ENCODE data around the gene CALCA.

CALCA gene

DNA sequence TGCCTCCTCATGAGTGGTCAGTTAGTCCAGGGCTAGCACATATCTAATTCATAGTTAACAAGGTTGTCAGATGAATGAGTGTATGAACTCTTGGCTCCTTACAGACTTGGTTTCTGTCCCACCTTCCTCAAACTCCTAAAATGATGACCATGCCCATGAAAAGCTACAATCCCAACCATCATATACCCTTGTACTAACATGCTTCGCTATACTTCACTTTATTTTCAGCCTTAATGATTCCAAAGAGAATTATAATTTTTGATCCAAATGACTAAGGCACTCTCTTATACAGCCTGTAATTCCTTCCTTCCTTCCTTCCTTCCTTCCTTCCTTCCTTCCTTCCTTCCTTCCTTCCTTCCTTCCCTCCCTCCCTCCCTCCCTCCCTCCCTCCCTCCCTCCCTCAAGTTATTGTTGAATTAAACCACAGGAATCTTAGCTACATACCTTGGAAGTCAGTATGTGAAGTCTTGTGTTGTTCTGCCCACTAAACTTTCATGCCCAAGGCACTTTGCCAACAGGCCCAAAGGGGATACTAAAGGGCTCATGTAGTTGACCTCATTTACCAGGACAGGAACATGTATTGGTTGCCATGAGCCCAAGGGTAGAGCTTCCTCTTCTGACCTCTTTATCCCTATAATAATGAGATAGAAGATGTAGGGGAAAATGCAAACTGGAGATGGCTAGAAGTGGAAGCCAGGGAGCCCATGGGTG lies 37.4 kb downstream of the CALCA start:
- TF ChIP-seq EZH2phosphoT487 (IDR thresholded peaks at IDR 0.05; ENCODE audit: low read depth), result no peak
- TF ChIP-seq CTCF (IDR thresholded peaks at IDR 0.05; ENCODE audit: low read depth, low read length), result no peak
- Histone ChIP-seq H3K4me3 (ENCODE audit: low read length) (no peak overlapping the region), H3K4me2 (ENCODE audit: low read length) (no peak overlapping the region), H4K20me1 (ENCODE audit: insufficient read depth, low read length) (no peaks in the 10 kb centered on the region), H3K79me2 (ENCODE audit: low read length) (no peaks in the 10 kb centered on the region), H3K9ac (ENCODE audit: low read length) (no peak overlapping the region), H3K4me1 (ENCODE audit: low read length) (no peaks in the 10 kb centered on the region), H3K27me3 (ENCODE audit: low read depth, low read length) (peaks cover 7% of the 10 kb centered on the region; the same call in 1 of the 2 replicates), H2AFZ (ENCODE audit: low read depth, low read length) (no peak overlapping the region), H3K27ac (ENCODE audit: low read length) (no peak overlapping the region), H3K9me3 (ENCODE audit: insufficient read depth, low read length) (no peaks in the 10 kb centered on the region), H3K36me3 (replicated peaks; ENCODE audit: low read depth, low read length) (no peaks in the 10 kb centered on the region)

- no peaks in the 10 kb centered on the region for H3K9me3 ChIP-seq (ENCODE audit: insufficient read depth, low read length)
- no peak for TF ChIP-seq EZH2phosphoT487 (IDR thresholded peaks at IDR 0.05; ENCODE audit: low read depth)
- TF ChIP-seq CTCF (IDR thresholded peaks at IDR 0.05; ENCODE audit: low read depth, low read length), result no peak
- no peak overlapping the region for H3K4me2 ChIP-seq (ENCODE audit: low read length)
- no peaks in the 10 kb centered on the region for H3K4me1 ChIP-seq (ENCODE audit: low read length)
- H3K9ac ChIP-seq (ENCODE audit: low read length), result no peak overlapping the region
- H3K27me3 ChIP-seq (ENCODE audit: low read depth, low read length), result peaks cover 7% of the 10 kb centered on the region; the same call in 1 of the 2 replicates
- H3K27ac ChIP-seq (ENCODE audit: low read length), result no peak overlapping the region
- H4K20me1 ChIP-seq (ENCODE audit: insufficient read depth, low read length), result no peaks in the 10 kb centered on the region
- H3K79me2 ChIP-seq (ENCODE audit: low read length), result no peaks in the 10 kb centered on the region
- H3K36me3 ChIP-seq (replicated peaks; ENCODE audit: low read depth, low read length), result no peaks in the 10 kb centered on the region
- no peak overlapping the region for H2AFZ ChIP-seq (ENCODE audit: low read depth, low read length)
- H3K4me3 ChIP-seq (ENCODE audit: low read length), result no peak overlapping the region
These were observed 39.7 kb downstream of the CALCA start for GRCh38 chr11:14932447-14932846.

DNA sequence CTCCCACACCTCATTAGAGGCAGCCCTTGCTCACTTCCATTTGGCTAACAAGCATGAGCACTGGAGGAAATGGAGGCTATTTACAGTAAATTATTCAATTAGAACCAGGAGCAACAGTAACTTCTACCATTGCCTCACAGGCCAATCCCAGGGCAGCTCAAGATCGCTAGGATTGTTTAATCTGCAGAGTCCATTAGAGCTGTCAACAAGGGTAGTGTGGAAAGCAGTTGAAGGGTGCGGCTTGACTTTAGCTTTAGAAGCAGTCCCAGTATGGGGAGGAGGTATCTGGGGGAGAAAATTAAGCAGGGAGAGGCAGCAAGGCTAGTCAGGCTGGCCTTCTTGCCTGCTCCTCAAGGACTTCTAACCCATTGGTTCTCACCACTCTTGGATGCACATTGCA lies 41.8 kb downstream of the CALCA start:
- H3K4me2 ChIP-seq (ENCODE audit: low read length), result no peak overlapping the region
- H2AFZ ChIP-seq (ENCODE audit: low read depth, low read length), result no peak overlapping the region
- peaks cover 7% of the 10 kb centered on the region; the same call in 1 of the 2 replicates for H3K27me3 ChIP-seq (ENCODE audit: low read depth, low read length)
- no peaks in the 10 kb centered on the region for H3K4me1 ChIP-seq (ENCODE audit: low read length)
- H3K36me3 ChIP-seq (replicated peaks; ENCODE audit: low read depth, low read length), result no peaks in the 10 kb centered on the region
- H3K9ac ChIP-seq (ENCODE audit: low read length), result no peak overlapping the region
- H3K79me2 ChIP-seq (ENCODE audit: low read length), result no peaks in the 10 kb centered on the region
- no peaks in the 10 kb centered on the region for H4K20me1 ChIP-seq (ENCODE audit: insufficient read depth, low read length)
- no peak overlapping the region for H3K4me3 ChIP-seq (ENCODE audit: low read length)
- H3K9me3 ChIP-seq (ENCODE audit: insufficient read depth, low read length), result no peaks in the 10 kb centered on the region
- no peak overlapping the region for H3K27ac ChIP-seq (ENCODE audit: low read length)
- TF ChIP-seq CTCF (IDR thresholded peaks at IDR 0.05; ENCODE audit: low read depth, low read length) (no peak), EZH2phosphoT487 (IDR thresholded peaks at IDR 0.05; ENCODE audit: low read depth) (no peak)

DNA sequence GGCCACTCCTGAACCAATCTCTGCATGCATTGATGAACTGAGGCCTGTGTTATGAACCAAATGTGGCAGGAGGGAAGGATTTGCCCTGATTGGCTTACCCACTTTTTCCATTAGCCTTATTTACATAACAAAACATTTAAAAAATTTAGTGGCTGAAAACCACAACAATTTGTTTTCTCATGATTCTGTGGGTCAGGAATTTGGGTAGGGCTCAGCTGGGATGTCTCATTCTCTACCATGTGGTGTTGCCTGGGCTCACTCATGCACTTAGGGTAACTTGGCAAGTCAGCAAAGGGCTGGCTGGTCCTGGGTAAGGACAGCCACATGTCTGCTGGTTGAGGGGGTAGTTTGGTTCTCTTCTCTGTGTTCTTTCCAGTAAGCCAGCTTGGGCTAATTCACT lies 45.0 kb downstream of the CALCA start:
- no peaks in the 10 kb centered on the region; the same call in 1 of the 2 replicates for H4K20me1 ChIP-seq (ENCODE audit: insufficient read depth, low read length)
- H3K27ac ChIP-seq (ENCODE audit: low read length), result no peak overlapping the region
- H3K9ac ChIP-seq (ENCODE audit: low read length), result no peak overlapping the region
- no peak overlapping the region for H3K4me2 ChIP-seq (ENCODE audit: low read length)
- TF ChIP-seq CTCF (IDR thresholded peaks at IDR 0.05; ENCODE audit: low read depth, low read length) (no peak), EZH2phosphoT487 (IDR thresholded peaks at IDR 0.05; ENCODE audit: low read depth) (no peak)
- no peak overlapping the region for H2AFZ ChIP-seq (ENCODE audit: low read depth, low read length)
- no peaks in the 10 kb centered on the region for H3K4me1 ChIP-seq (ENCODE audit: low read length)
- peaks cover 9% of the 10 kb centered on the region; the same call in 1 of the 2 replicates for H3K27me3 ChIP-seq (ENCODE audit: low read depth, low read length)
- H3K36me3 ChIP-seq (replicated peaks; ENCODE audit: low read depth, low read length), result no peaks in the 10 kb centered on the region
- H3K9me3 ChIP-seq (ENCODE audit: insufficient read depth, low read length), result no peaks in the 10 kb centered on the region
- no peaks in the 10 kb centered on the region for H3K79me2 ChIP-seq (ENCODE audit: low read length)
- no peak overlapping the region for H3K4me3 ChIP-seq (ENCODE audit: low read length)
